NCI-H1092 (cell line): ENCODE measurements around the gene SMG5.

ENCODE experiments used
- DNase-seq: peaks from one replicate; lab custom pipeline; 2025; lab: John Stamatoyannopoulos, UW

SMG5 gene

GRCh38 chr1:156214024-156214748, 68.4 kb downstream of the SMG5 start:
- no peak for DNase-seq

GRCh38 chr1:156213644-156213966, 69.0 kb downstream of the SMG5 start:
- DNase-seq = no peak

DNA sequence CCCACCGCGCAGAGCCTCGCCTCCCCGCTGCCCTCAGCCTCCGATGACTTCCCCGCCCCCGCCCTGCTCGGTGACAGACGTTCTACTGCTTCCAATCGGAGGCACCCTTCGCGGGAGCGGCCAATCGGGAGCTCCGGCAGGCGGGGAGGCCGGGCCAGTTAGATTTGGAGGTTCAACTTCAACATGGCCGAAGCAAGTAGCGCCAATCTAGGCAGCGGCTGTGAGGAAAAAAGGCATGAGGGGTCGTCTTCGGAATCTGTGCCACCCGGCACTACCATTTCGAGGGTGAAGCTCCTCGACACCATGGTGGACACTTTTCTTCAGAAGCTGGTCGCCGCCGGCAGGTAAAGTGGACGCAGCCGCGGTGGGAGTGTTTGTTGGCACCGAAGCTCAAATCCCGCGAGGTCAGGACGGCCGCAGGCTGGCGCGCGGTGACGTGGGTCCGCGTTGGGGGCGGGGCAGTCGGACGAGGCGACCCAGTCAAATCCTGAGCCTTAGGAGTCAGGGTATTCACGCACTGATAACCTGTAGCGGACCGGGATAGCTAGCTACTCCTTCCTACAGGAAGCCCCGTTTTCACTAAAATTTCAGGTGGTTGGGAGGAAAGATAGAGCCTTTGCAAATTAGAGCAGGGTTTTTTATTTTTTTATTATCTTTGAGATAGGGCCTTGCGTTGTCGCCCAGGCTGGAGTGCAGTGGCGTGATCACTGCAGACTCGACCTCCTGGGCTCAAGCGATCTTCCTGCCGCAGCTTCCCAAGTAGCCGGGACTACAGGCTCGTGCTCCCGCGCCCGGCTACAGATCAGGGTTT, 69.6 kb downstream of the SMG5 start, which contains the start of gene PMF1:
Gene PMF1 (plus strand): TSS at position 175 of the 811 bp plus-strand sequence. CDS start 9 bp downstream, at position 184.
- peak; percentile 97 for DNase-seq

DNA sequence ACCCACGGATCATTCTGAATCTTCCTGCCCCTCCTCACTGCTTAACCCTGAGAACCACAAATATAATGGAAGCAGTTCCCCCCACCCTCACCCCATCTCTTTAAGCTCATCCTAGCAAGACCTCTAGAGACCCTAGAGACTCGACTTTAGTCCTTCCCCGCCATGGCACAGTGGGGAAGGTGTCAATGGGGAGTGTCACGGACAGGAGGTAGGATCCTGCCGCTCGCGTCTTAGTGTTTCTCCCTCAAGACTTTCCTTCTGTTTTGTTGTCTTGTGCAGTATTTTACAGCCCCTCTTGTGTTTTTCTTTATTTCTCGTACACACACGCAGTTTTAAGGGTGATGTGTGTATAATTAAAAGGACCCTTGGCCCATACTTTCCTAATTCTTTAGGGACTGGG, 70.5 kb downstream of the SMG5 start:
- no peak for DNase-seq

- no peak for DNase-seq
These were observed 71.4 kb downstream of the SMG5 start for GRCh38 chr1:156211243-156211642.

DNA sequence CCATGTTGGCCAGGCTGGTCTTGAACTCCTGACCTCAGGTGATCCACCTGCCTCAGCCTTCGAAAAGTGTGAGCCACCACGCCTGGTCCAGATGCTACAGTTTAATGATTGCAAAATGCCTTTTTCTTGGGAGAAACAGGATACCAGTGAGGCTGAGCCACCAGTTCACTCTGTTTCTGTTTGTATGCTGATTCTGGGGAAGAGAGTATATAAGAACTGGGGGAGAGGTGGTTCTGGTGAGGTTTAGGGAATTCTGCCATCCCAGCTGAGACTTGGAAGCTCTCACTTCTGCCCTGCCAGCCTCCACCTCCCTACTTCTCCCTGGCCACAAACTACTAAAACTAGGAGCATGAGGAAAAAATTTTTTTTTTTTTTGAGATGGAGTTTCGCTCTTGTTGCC, 77.9 kb downstream of the SMG5 start:
- no peak for DNase-seq

- DNase-seq = no peak
These were observed 79.3 kb downstream of the SMG5 start for GRCh38 chr1:156203331-156203730.

DNA sequence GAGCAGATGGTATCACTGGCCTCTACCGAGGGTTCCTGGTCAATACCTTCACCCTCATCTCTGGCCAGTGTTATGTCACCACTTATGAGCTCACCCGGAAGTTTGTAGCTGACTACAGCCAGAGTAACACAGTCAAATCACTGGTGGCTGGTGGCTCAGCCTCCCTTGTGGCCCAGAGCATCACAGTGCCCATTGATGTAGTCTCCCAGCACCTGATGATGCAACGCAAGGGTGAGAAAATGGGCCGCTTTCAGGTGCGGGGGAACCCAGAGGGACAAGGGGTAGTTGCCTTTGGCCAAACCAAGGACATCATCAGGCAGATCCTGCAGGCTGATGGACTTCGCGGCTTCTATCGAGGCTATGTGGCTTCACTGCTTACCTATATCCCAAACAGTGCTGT, 82.6 kb downstream of the SMG5 start:
- DNase-seq = no peak
